GM12874 (cell line): ENCODE measurements around the gene LRG1.

Source experiments
- TF ChIP-seq, protein P1 (sequence below): IDR thresholded peaks from 2 replicates; pipeline ENCODE4 v1.5.1; 2011; ENCODE audit warnings: low read depth, mild to moderate bottlenecking, control low read depth, low read length, moderate library complexity; ENCODE audit not compliant: insufficient read depth

Gene LRG1

DNA sequence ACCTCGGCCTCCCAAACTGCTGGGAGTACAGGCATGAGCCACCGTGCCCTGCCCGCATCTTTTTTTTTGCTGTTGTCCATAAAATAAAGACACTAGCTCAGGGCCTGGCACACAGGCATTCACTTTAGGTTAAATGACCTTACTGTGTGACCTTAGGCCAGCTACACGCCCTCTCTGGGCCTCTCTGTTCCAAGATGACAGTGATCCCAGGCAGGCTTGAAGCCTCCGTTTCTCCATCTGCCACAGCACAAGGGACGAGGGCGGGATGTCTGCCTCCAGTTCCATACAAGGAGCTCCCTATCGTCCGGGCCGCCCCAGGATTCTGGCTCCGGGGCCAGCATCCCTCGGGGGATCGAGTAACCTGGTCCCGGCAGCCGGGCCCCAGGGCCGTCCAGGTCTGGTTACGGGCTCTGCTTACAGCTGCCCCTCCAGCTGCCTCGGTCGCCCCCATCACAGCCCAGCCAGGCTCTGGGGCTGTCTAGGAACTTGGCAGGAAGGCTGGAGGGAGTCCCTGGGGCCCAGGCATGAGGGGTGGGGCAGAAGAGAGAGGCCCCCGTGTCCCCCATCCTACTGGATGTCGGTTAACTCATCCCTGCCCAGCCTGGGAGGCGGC lies 31.6 kb upstream of the LRG1 start:
- TF ChIP-seq, protein P1, sequence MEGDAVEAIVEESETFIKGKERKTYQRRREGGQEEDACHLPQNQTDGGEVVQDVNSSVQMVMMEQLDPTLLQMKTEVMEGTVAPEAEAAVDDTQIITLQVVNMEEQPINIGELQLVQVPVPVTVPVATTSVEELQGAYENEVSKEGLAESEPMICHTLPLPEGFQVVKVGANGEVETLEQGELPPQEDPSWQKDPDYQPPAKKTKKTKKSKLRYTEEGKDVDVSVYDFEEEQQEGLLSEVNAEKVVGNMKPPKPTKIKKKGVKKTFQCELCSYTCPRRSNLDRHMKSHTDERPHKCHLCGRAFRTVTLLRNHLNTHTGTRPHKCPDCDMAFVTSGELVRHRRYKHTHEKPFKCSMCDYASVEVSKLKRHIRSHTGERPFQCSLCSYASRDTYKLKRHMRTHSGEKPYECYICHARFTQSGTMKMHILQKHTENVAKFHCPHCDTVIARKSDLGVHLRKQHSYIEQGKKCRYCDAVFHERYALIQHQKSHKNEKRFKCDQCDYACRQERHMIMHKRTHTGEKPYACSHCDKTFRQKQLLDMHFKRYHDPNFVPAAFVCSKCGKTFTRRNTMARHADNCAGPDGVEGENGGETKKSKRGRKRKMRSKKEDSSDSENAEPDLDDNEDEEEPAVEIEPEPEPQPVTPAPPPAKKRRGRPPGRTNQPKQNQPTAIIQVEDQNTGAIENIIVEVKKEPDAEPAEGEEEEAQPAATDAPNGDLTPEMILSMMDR, result no peak

DNA sequence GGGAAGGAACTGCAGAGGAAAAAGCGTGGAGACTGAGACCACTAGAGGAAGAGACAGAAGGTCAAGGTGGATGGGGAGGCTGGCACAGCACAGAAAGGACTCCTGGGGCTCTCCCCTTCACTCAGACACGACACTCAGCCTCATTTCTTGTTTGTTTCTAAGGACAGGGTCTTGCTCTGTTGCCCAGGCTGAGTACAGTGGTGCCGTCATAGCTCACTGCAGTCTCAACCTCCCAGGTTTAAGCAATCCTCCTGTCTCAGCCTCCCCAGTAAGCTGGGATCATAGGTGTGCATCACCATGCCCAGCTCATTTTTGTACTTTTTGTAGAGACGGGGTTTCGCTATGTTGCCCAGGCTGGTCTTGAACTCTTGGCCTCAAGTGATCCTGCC lies 31.1 kb upstream of the LRG1 start:
- TF ChIP-seq, protein P1, result no peak

DNA sequence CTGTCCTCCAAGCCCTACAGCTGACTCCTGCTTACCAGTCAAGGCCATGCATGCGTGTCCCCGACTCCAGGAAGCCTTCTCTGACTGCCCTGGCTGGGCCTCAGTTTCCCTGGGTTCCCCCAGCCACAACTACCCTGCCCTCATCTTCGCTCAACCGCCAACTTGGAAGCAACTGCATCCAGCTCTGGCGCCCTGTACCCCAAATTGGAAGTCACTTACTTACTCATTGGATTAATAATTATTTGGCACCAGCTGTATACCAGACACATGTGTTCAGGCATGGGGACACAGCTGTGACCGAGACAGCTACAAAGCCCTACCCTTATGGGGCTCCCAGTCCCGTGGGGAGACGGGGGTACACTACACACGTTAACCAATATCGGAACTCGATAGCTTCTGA lies 30.6 kb upstream of the LRG1 start:
- TF ChIP-seq, protein P1, result no peak

DNA sequence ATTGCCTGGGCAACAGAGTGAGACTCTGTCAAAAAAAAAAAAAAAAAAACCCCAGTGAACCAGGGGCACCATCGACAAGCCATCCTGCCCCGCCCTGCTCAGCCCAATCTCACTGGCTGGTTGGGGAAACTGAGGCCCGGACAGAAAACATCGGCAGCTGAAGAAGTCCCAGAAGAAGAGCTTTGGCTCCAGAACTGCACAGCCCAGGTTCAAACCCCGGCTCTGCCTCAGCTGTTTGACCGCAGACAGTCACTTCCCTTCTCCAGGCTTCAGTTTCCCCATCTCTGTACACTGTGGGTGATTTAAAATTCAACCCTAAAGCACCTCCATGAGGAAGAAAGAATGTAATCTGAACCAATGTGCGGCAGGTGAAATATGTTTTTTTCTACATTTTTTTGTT lies 29.1 kb upstream of the LRG1 start:
- TF ChIP-seq, protein P1, result no peak

DNA sequence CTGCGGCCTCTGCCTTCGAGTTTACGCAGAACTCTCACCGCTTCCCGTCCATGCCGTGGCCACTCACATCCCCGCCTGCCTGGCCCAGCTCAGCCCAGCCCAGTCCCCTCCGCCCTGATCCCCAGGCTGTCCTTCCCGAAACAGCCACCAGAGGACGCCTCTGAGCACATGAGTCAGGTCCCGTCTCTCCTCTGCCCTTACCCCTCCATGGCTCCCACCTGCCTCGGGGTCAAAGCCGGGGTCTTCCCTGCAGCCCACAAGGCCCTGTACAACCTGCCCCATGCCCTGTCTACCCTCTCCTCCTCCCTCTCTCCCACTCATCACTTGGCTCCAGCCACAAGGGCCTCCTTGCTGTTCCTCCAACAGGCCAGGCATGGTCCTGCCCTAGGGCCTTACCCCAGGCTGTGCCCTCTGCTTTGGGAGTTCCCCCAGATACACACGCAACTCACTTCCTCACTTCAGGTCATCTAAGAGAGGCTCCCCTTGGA lies 27.8 kb upstream of the LRG1 start:
- TF ChIP-seq, protein P1, result peak; percentile 95

DNA sequence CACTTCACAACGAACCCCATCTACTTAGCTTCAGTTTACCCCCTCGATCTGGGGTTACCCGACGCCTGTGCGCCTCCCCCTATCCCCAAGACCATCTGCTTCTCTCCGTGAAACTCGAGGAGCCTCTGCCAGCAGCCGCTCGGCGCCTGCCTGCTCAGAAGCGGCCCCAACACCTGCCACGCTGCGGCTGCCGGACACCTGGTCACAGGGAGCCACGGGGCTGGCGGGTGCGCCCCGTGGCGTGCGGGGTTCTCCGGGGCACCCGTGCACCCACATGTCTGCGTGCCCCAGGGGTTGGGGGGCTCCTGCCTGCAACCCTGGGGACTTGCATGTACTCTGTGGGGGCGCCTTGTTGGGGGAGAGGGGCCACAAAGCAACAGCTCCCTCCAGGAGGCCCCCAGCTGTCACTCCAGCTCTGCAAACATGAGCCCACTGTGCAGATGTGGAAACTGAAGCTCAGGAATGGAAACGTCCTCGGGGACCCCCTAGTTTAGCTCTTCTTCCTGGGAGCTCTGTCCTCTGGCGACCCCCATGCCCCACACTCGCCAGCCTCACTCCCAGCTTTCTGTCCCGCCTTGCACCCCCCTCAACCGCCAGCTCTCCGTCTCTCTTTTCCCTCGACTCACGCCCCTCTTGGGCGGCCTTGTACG lies 26.7 kb upstream of the LRG1 start:
- TF ChIP-seq, protein P1, result no peak

DNA sequence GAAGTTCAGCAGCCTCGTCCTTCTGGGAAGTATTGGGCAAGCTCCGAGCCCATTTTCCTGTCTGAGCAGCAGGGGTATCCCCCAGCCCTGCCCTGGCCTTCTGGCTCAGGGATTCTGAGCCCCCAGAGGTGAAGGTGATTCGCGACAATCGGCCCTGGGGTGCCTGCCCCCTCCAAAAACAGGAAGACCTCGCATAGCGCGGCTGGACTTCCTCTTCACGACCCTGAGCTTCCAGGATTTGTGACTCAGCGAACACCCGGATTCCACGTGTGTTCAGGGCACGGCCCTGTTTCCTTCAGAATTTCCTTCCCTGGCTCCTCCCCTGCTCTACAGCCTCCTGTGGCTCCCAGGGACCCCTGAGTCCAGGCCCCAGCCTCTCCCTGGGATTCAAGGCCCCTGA lies 19.7 kb upstream of the LRG1 start, which contains the start of gene SEMA6B:
SEMA6B (minus strand) TSS at position 116 of the 400 bp plus-strand sequence. CDS start 1,227 bp downstream, outside the sequence.
- TF ChIP-seq, protein P1, result no peak
